HCT116 (cell line): Measurements from ENCODE around the gene APOB. TPM values are rescaled to one million over a fixed set of nuclear protein-coding genes. Genes with fewer than 3 reads are reported as not detected.

ENCODE experiments used
- ATAC-seq: fragments of 200-7000 bp; cut with Tn5 transposase; 2 replicates; pipeline ENCODE4 v1.9.1; 2020; ENCODE audit warnings: mild to moderate bottlenecking, moderate library complexity
- BruUV-seq: library from RNA; stranded (reverse); fragments of 400-500 nt; replicated peaks from 2 replicates; lab custom pipeline; 2021; lab: Mats Ljungman, UMichigan
- CTCF ChIA-PET: fragments of 300-600 bp; sonication (Branson Sonifier 250); formaldehyde crosslinking; loops from one replicate; lab custom pipeline; 2021; ENCODE audit warnings: antibody characterized with exemption; lab: Charles Lee
- POLR2A ChIA-PET: fragments of 300-600, 350-600 bp; sonication (Branson Sonifier 250); formaldehyde crosslinking; loops from one replicate; lab custom pipeline; 2021; ENCODE audit warnings: antibody characterized with exemption; lab: Charles Lee
- RAD21 ChIA-PET, 2 experiments: fragments of 300-600 bp; sonication (Branson Sonifier 250); formaldehyde crosslinking; loops; one replicate each; lab custom pipeline; 2023; ENCODE audit warnings: low total read pairs in 2 of 2; ENCODE audit not compliant: uncharacterized antibody in 2 of 2, unreplicated experiment in 2 of 2, low non-redundant PET in 1 of 2; lab: Charles Lee
- DNase-seq: peaks from one replicate; pipeline ENCODE4 v3.0.0-alpha.2; 2010; ENCODE audit warnings: low read depth, low spot score
- H2AFZ ChIP-seq: fragments of 200-600 bp; shearing (Covaris generic), sonication (generic); 2 replicates; pipeline ENCODE4 v1.6.1; 2017; ENCODE audit warnings: low read depth, mixed run types, mixed read lengths, antibody characterized with exemption, low read length; ENCODE audit not compliant: poor library complexity, severe bottlenecking
- H3K27ac ChIP-seq: 2 replicates; pipeline ENCODE4 v1.5.1; 2012; ENCODE audit warnings: low read depth, low read length
- H3K27me3 ChIP-seq: fragments of 200-600 bp; sonication (generic); 2 replicates; pipeline ENCODE4 v1.6.1; 2016; ENCODE audit warnings: mixed run types, low read length, mixed read lengths; ENCODE audit not compliant: insufficient read depth
- H3K36me3 ChIP-seq, 2 experiments: fragments of 200-500 bp in 1 of 2; fragments of 200-600 bp in 1 of 2; sonication (Bioruptor generic) in 1 of 2; sonication (generic) in 1 of 2; 2 replicates each; pipeline versions ENCODE4 v1.5.1 to v1.6.1; 2014 to 2016; ENCODE audit warnings: low read length in 2 of 2, inconsistent platforms in 1 of 2, mixed read lengths in 1 of 2, mixed run types in 1 of 2; ENCODE audit not compliant: insufficient read depth in 2 of 2, control insufficient read depth in 1 of 2
- H3K4me1 ChIP-seq, 2 experiments: fragments of 200-600 bp in 1 of 2; sonication (generic) in 1 of 2; 2 replicates each; pipeline versions ENCODE4 v1.5.1 to v1.6.1; 2012 to 2017; ENCODE audit warnings: low read length in 2 of 2, inconsistent platforms in 1 of 2, mild to moderate bottlenecking in 1 of 2, mixed read lengths in 1 of 2, mixed run types in 1 of 2, moderate library complexity in 1 of 2; ENCODE audit not compliant: insufficient read depth in 2 of 2, control insufficient read depth in 1 of 2
- H3K4me2 ChIP-seq: fragments of 200-600 bp; sonication (generic); 2 replicates; pipeline ENCODE4 v1.6.1; 2017; ENCODE audit warnings: mixed run types, low read length, mixed read lengths
- H3K4me3 ChIP-seq, 2 experiments: fragments of 200-600 bp in 1 of 2; sonication (generic) in 1 of 2; replicated peaks in 1 of 2; 2 replicates each; pipeline ENCODE4 v1.5.1; 2011 to 2016; ENCODE audit warnings: low read length in 2 of 2, control low read depth in 1 of 2, low read depth in 1 of 2, mild to moderate bottlenecking in 1 of 2, mixed read lengths in 1 of 2, mixed run types in 1 of 2
- H3K79me2 ChIP-seq: fragments of 200-600 bp; sonication (generic); 2 replicates; pipeline ENCODE4 v1.6.1; 2017; ENCODE audit warnings: mild to moderate bottlenecking, mixed run types, low read length, moderate library complexity, mixed read lengths; ENCODE audit not compliant: insufficient read depth
- H3K9ac ChIP-seq: fragments of 200-600 bp; sonication (generic); 2 replicates; pipeline ENCODE4 v1.6.1; 2016; ENCODE audit warnings: low read length, mixed read lengths
- H3K9me2 ChIP-seq: fragments of 200-600 bp; sonication (generic), shearing (Covaris generic); 2 replicates; pipeline ENCODE4 v1.6.1; 2017; ENCODE audit warnings: mixed run types, mild to moderate bottlenecking, moderate library complexity; ENCODE audit not compliant: insufficient read depth
- H3K9me3 ChIP-seq, 2 experiments: fragments of 200-500 bp in 1 of 2; fragments of 200-600 bp in 1 of 2; sonication (Bioruptor generic) in 1 of 2; sonication (generic) in 1 of 2; 2 replicates each; pipeline ENCODE4 v1.6.1; 2014 to 2017; ENCODE audit warnings: low read length in 2 of 2, mixed read lengths in 2 of 2, inconsistent platforms in 1 of 2, low read depth in 1 of 2, mild to moderate bottlenecking in 1 of 2, mixed run types in 1 of 2, moderate library complexity in 1 of 2; ENCODE audit not compliant: control insufficient read depth in 1 of 2, insufficient read depth in 1 of 2
- H4K20me1 ChIP-seq: fragments of 200-600 bp; sonication (generic), shearing (Covaris generic); 2 replicates; pipeline ENCODE4 v1.6.1; 2017; ENCODE audit warnings: mixed run types, mild to moderate bottlenecking, moderate library complexity; ENCODE audit not compliant: insufficient read depth
- CEBPB ChIP-seq: IDR thresholded peaks from 2 replicates; pipeline ENCODE4 v1.6.1; 2012; ENCODE audit warnings: low read depth
- EGR1 ChIP-seq: IDR thresholded peaks from 2 replicates; pipeline ENCODE4 v1.6.1; 2012; ENCODE audit warnings: low read depth
- JUND ChIP-seq: IDR thresholded peaks from 2 replicates; pipeline ENCODE4 v1.6.1; 2012
- POLR2AphosphoS5 ChIP-seq: IDR thresholded peaks from 2 replicates; pipeline ENCODE4 v1.6.1; 2011; ENCODE audit warnings: mild to moderate bottlenecking, low read depth, low read length, moderate library complexity
- SP1 ChIP-seq: IDR thresholded peaks from 2 replicates; pipeline ENCODE4 v1.6.1; 2012; ENCODE audit warnings: low read depth
- TCF7L2 ChIP-seq: IDR thresholded peaks from 2 replicates; pipeline ENCODE4 v1.7.0; 2011; ENCODE audit warnings: borderline replicate concordance, inconsistent platforms; ENCODE audit not compliant: insufficient read depth, insufficient read length; ENCODE audit errors: extremely low read depth
- ZBTB33 ChIP-seq: IDR thresholded peaks from 2 replicates; pipeline ENCODE4 v1.6.1; 2011; ENCODE audit warnings: mild to moderate bottlenecking, low read length, moderate library complexity; ENCODE audit not compliant: insufficient replicate concordance; ENCODE audit errors: extremely low read depth
- ZFX ChIP-seq: fragments of 450-650 bp; IDR thresholded peaks from 2 replicates; pipeline ENCODE4 v1.6.1; 2017
- intact Hi-C: fragments of 100-400 bp; cut with micrococcal nuclease; formaldehyde crosslinking; loops from 2 replicates; pipeline ENCODE4 v1.10.0; 2022
- total RNA-seq: library from RNA; stranded (reverse); gene quantifications from one replicate; pipeline ENCODE4 v1.2.1, GENCODE V29; 2021; ENCODE audit not compliant: unreplicated experiment
- TF ChIP-seq, protein P1 (sequence below), 3 experiments: fragments of 200-600 bp in 1 of 3; sonication (generic) in 1 of 3; IDR thresholded peaks in 2 of 3; conservative IDR thresholded peaks in 1 of 3; 2 replicates each; pipeline ENCODE4 v1.5.1; 2012 to 2017; ENCODE audit warnings: low read depth in 2 of 3, low read length in 2 of 3, antibody characterized with exemption in 1 of 3, borderline replicate concordance in 1 of 3, control low read depth in 1 of 3, mild to moderate bottlenecking in 1 of 3, mixed read lengths in 1 of 3, mixed run types in 1 of 3, moderate library complexity in 1 of 3; ENCODE audit not compliant: insufficient read depth in 1 of 3

APOB gene
- total RNA-seq, 1 experiment from 2014 or later = 1.6 TPM

- no peak overlapping the region for H3K4me3 ChIP-seq
- intact Hi-C loops = no loop called here
- no peak overlapping the region for H2AFZ ChIP-seq
- no peak overlapping the region for H3K9ac ChIP-seq
- peaks cover 21% of the 10 kb centered on the region; the same call in 1 of the 2 replicates for H3K27me3 ChIP-seq
- no peak for DNase-seq
- RAD21 ChIA-PET = no interaction called here
- H3K27ac ChIP-seq = no peak overlapping the region
- POLR2A ChIA-PET = no interaction called here
- no peaks in the 10 kb centered on the region for H3K36me3 ChIP-seq
- no peak for TF ChIP-seq JUND
- no peak for TF ChIP-seq ZFX
- TF ChIP-seq, protein P1, sequence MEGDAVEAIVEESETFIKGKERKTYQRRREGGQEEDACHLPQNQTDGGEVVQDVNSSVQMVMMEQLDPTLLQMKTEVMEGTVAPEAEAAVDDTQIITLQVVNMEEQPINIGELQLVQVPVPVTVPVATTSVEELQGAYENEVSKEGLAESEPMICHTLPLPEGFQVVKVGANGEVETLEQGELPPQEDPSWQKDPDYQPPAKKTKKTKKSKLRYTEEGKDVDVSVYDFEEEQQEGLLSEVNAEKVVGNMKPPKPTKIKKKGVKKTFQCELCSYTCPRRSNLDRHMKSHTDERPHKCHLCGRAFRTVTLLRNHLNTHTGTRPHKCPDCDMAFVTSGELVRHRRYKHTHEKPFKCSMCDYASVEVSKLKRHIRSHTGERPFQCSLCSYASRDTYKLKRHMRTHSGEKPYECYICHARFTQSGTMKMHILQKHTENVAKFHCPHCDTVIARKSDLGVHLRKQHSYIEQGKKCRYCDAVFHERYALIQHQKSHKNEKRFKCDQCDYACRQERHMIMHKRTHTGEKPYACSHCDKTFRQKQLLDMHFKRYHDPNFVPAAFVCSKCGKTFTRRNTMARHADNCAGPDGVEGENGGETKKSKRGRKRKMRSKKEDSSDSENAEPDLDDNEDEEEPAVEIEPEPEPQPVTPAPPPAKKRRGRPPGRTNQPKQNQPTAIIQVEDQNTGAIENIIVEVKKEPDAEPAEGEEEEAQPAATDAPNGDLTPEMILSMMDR (IDR thresholded peaks at IDR 0.05 in 2 of 3, conservative IDR thresholded peaks at IDR 0.05 in 1 of 3; ENCODE audit: borderline replicate concordance in 1 of 3, insufficient read depth in 1 of 3, low read depth in 2 of 3, low read length in 2 of 3) = no peak
- H3K4me2 ChIP-seq = no peak overlapping the region
- no peaks in the 10 kb centered on the region for H3K4me1 ChIP-seq
- H3K9me3 ChIP-seq = no peaks in the 10 kb centered on the region
- no peaks in the 10 kb centered on the region for H3K79me2 ChIP-seq
- ATAC-seq = no peak
- no TSS peak for BruUV-seq
- H4K20me1 ChIP-seq = no peaks in the 10 kb centered on the region
- H3K9me2 ChIP-seq = no peaks in the 10 kb centered on the region
- CTCF ChIA-PET = no interaction called here
Measured at GRCh38 chr2:20957788-20958525, 85.9 kb downstream of the APOB start.

DNA sequence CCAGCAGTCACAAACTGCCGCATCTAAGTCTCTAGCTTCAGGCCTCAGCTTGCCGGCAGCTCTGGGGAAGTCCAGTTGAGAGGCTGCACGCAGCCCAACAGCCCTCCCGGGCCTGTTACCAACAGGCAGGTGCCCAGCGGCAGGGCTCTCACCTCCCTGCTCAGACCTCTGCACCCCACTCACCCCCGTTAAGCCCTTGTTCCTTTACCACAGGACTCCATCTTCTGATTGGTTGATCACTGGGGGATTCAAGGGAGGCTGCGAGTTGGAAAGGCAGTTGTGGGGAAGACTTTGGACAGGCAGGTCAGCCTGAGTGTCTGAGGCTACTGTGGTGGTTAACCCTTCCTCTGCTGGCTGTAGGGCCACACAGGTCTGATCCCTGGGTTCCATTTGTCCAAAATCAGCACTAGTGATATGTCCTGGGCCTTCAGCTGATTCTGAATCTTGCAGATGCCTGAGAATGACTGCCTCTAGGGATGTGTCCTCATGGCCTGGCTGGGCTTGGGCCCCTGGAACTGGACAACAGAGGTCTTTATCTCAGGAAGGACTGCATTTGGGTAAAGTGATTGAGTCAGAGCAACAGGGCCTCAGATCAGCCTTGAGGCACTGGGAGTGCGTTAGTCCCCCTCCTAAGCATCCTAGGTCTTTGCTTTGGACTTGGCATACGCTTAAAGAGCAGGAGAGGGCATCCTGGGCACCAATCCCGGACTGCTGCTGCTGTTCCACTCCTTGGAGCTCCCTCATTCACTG lies 88.4 kb downstream of the APOB start:
- Histone ChIP-seq H3K9me2 (no peaks in the 10 kb centered on the region), H3K27me3 (peaks cover 11% of the 10 kb centered on the region; the same call in 1 of the 2 replicates), H4K20me1 (no peaks in the 10 kb centered on the region), H3K27ac (no peak overlapping the region), H2AFZ (no peak overlapping the region), H3K4me1 (no peaks in the 10 kb centered on the region), H3K36me3 (no peaks in the 10 kb centered on the region), H3K79me2 (no peaks in the 10 kb centered on the region), H3K4me2 (no peak overlapping the region), H3K4me3 (no peak overlapping the region), H3K9ac (no peak overlapping the region), H3K9me3 (no peaks in the 10 kb centered on the region)
- BruUV-seq = no TSS peak
- intact Hi-C loops = no loop called here
- POLR2A ChIA-PET = no interaction called here
- ATAC-seq = no peak
- RAD21 ChIA-PET = no interaction called here
- DNase-seq = no peak
- CTCF ChIA-PET = no interaction called here
- no peak for TF ChIP-seq CEBPB
- TF ChIP-seq EGR1 = no peak
- TF ChIP-seq TCF7L2 = no peak
- TF ChIP-seq ZBTB33 = no peak
- no peak for TF ChIP-seq SP1
- TF ChIP-seq, protein P1 (IDR thresholded peaks at IDR 0.05 in 2 of 3, conservative IDR thresholded peaks at IDR 0.05 in 1 of 3; ENCODE audit: borderline replicate concordance in 1 of 3, insufficient read depth in 1 of 3, low read depth in 2 of 3, low read length in 2 of 3) = no peak
- TF ChIP-seq POLR2AphosphoS5 = no peak
